ENCODE data around the gene SND1.

Gene SND1

GRCh38 chr7:127907110-127908040 lies 255.4 kb downstream of the SND1 start:
- no peak for DNase-seq (ENCODE audit: low read depth)

DNA sequence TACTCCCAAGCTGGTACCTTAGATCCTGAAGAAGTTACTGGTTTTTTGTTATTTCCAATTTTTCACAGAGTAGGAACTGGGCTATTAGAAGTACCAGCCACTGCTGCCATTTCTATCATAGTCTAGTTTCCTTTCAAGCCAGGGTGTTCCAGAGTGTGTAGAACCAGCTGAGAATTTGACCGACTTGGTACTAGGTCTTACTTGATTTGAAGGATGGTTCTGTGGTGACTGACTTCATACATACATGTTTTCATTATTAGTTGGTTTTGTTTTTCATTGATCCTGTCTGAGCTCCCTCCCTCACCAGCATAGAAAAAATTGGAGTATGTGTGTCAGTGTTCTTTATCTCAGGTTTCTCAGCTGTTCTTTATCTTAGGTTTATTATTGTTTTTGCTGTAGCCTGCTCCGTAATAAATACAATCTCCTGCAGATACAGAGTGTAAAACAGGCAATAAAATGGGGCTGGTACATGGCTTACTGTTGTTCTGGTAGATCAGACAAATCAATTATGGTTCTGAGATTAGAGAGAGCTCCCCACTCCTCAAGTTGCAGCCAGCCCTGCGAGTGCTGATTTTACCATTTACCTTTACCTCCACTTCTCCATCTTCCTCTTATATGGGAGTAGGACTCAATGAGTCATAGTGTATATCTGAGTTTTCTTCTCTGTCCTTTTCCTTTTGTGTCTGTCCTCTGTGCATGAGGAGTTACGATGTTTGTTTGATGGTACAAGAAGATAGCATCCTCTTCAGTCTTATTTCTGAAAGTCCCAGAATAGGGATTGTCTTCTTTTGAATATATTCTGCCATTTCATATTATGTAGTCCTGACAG lies 256.6 kb downstream of the SND1 start:
- DNase-seq (ENCODE audit: low read depth): no peak

GRCh38 chr7:127909424-127910152 lies 257.6 kb downstream of the SND1 start:
- no peak for DNase-seq (ENCODE audit: low read depth)

DNA sequence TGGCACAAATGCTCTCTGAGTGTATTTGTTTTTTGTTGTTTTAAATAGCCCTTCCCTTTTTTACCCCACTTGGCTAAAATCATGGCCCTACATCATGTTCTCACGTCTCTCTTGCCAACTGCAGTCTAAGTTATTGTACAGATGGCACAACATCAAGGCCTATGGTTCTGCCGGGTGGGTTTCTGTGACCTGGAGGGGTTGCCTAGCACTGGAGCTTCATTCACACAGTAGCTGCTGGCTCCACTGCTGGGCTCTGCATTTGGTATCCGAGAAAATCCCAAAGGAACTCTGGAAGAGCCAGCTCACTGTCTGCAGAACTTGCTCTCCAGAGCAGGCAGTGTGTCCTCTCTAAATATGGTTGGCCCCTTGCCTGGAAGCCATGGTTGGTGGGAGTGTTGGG lies 258.7 kb downstream of the SND1 start:
- DNase-seq (ENCODE audit: low read depth): no peak

GRCh38 chr7:127911968-127912511 lies 260.0 kb downstream of the SND1 start:
- DNase-seq (ENCODE audit: low read depth): no peak

- no peak for DNase-seq (ENCODE audit: low read depth)
Measured at GRCh38 chr7:127912901-127913300, 260.9 kb downstream of the SND1 start.

DNA sequence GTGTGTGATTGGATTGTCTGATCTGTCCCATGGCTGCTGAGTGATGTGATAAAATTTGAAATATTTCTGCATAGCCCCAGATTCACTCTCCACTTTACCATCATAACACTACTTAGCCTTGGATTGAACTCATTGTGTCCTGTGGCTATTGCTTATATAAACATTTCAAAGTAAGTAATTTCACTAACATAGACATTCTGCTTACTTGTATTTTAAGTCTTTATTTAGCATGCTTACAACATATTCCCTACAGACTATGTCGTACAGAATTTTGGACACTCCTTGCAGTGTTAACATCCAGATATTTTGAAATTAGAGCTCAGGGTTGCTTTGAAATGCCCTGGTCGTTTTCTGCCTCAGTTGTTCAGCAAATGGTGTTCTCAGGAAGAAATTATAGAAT lies 261.7 kb downstream of the SND1 start:
- no peak for DNase-seq (ENCODE audit: low read depth)

GRCh38 chr7:127914693-127915092 lies 262.7 kb downstream of the SND1 start:
- no peak for DNase-seq (ENCODE audit: low read depth)

DNA sequence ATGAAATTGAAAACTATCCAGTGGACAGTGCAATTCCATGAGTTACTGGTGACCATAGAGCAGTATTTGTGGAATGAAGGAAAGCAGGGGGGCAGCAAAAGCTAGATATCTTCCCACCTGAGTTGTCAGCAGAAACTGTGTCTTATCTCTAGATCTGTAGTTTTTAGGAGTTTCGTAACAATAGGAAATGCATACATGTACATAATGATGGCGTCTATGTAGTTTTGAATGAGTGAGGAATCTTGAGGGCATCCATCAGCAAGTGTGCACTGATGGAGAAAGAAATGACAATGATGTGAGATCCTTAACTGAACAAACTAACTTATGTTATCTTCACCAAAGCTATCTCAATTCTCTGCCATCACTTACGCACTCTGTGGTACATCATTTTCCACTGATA lies 264.7 kb downstream of the SND1 start:
- DNase-seq (ENCODE audit: low read depth): no peak

- DNase-seq (ENCODE audit: low read depth): no peak
Measured at GRCh38 chr7:127918130-127918529, 266.1 kb downstream of the SND1 start.

DNA sequence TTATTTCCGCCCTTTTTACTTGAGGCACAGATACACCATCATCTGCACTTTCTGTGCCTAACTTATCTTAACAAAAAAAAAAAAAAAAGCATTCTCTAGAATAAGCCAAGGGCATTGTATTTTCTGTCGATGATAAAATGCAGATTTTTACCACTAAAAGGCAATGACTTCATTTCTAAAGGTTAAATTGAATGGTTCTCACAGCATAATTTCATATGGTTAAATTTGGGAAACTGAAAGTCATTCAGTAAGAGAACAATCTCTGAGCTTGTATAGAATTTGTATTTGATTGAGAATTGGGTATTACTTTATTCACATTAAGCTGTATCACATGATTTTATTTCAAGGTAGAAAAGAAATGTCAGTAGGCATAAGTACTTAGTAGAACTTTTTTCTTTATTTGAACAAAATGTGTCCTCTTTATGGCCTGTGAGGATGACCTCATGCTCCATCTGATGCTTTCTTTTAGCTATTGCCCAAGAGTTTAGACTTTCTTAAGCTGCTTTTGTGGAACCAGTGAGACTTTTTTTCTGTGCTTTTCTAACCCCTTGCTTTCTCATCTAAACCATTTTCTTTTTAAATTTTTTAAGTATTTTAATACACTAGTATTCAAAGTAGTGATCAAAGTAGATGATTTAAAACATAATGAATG lies 268.9 kb downstream of the SND1 start:
- DNase-seq (ENCODE audit: low read depth): no peak

GRCh38 chr7:127922656-127923055 lies 270.7 kb downstream of the SND1 start:
- no peak for DNase-seq (ENCODE audit: low read depth)

DNA sequence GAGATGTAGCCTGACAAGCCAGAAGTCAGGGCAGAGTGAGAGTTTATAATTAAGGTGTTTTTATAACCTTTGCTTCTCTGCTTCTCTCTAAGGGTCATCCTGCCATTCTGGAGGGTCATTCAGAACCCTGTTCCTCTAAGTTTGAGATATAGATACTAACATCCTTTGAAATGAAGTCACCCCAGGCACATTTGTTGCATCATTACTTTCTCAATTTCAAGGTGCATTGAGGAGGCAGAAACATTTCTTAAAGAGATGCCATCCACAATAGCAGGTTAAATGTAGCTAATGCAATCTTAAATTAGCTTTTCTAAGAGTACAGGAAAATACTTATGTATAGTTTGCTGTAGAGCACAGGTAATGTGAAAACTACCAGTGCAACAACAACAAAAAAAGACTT lies 272.9 kb downstream of the SND1 start:
- no peak for DNase-seq (ENCODE audit: low read depth)

- no peak for DNase-seq (ENCODE audit: low read depth)
Measured at GRCh38 chr7:127927348-127927696, 275.3 kb downstream of the SND1 start.

DNA sequence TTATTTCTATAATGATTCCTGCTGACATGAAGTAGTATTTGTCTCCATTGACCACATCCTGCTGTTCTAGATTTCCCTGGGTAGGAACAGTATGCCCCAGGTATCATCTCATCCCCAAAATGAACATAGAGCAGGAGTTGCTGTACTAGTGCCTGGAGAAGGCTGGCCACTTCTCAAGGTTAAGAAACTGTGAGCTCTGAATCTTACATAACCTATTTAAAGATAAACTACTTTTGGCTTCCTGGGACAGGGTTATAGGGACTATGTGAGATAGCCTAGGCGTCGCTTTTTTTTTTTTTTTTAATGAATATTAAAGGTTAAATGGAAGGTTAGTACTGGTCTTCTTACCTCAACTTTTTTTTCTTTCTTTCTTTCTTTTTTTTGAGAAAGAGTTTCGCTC lies 276.2 kb downstream of the SND1 start:
- DNase-seq (ENCODE audit: low read depth): no peak

DNA sequence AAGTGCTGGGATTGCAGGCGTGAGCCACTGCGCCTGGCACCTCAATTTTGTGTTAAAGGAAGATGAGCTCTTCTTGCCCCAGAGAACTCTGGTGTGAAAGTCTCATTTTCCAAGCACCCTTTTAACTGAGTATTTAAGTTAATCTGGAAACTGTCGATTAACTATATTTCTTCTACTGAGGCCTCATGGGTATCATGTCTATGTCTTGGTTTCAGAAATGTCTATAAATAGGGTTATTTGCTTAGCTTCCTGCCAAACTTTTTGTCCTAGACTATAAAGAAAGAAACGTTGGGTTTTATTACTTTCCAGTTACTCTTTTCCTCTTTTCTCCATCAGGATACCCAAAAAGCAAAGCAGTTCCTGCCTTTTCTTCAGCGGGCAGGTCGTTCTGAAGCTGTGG lies 276.9 kb downstream of the SND1 start:
- DNase-seq (ENCODE audit: low read depth): no peak

- no peak for DNase-seq (ENCODE audit: low read depth)
Measured at GRCh38 chr7:127930341-127931328, 278.6 kb downstream of the SND1 start.

DNA sequence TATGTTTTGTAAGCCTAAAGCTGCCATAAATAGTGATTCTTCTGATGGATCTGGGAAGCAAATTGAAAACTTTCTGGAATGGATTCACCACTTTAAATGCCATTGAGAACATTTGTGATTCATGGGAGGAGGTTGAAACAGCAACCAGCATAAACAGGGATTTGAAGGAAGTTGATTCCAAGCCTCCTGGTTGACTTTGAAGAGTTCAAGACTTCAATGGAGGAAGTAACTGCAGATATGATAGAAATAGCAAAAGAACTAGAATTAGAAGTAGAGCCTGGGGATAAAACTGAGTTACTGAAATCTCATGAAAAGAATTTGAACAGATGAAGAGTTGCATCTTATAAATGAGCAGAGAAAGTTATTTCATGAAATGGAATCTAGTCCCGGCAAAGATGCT lies 280.1 kb downstream of the SND1 start:
- no peak for DNase-seq (ENCODE audit: low read depth)

DNA sequence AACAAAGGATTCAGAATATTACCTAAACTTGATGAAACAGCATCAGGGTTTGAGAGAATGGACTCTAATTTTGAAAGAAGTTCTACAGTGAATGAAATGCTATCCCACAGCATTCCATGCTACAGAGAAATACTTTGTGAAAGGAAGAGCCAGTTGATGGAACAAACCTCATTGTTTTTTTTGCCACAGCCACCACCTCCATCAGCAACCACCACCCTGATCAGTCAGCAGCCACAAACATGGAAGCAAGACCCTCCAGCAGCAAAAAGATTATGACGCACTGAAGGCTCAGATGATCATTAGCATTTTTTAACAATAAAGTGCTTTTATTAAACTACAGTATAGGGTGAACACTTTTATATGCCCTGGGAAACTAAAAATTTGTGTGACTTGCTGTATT lies 280.5 kb downstream of the SND1 start:
- no peak for DNase-seq (ENCODE audit: low read depth)

- DNase-seq (ENCODE audit: low read depth): no peak
Measured at GRCh38 chr7:127933146-127933545, 281.2 kb downstream of the SND1 start.

GRCh38 chr7:127934711-127935110 lies 282.7 kb downstream of the SND1 start:
- no peak for DNase-seq (ENCODE audit: low read depth)

All from stimulated activated CD8-positive, alpha-beta memory T cell treated with anti-CD3 and anti-CD28 coated beads, Interleukin-12 subunit alpha, Interleukin-12 subunit beta, amount 100 ng/mL, for 1 hour (primary cell).